ENCODE data around the gene C6orf132. TPM values are rescaled to one million over a fixed set of nuclear protein-coding genes. Genes with fewer than 3 reads are reported as not detected.

Gene C6orf132
- total and polyA plus RNA-seq, 10 of the 15 experiments (the other 5 are each of a cell fraction or from before 2014, with no cell fraction given) = 0.04 to 0.05 TPM; not detected in 8

DNA sequence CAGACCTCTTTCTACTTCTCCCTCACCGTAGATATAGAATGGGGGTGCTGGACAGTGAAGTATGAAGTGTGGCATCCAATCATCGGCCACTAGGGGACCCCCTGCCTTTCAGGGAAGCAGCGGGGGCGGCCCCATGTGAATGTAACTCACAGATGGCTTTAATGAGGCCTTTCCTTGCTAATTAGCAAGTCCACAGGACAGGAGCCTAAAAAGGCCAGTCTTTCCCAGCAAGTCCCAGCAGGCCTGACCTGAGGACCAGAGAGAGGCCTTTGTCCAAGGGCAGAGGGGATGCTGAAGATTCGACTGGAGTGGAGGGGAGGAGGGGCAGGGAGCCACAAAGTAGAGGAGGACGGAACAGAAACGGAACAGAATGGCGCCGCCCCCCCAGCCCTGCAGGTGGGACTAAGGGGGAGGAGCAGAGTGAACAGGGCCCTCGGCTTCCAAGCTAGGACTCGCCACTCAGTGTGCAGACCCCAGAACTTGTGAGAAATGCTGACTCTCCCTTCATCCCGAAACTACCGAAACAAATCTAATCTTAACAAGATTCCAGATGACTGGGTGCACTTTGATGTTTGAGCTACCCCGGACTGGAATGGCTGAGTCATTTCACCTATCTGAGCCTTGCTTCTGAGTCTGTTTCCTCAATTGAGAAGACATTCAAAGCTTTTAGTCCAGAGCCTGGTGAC lies 5.8 kb downstream of the C6orf132 start:
- CTCF ChIA-PET = interaction anchor here (0.6 to 1.6 kb wide), 13 partner anchors 8 to 411 kb away, joined by 3 to 9 read pairs (median 3); no protein-coding TSS in a partner anchor
- Histone ChIP-seq H4K20me1 (ENCODE audit: control insufficient read depth, insufficient read depth) (no peaks in the 10 kb centered on the region), H3K4me1 (ENCODE audit: control insufficient read depth, insufficient read depth, low read length) (peaks cover 4% of the 10 kb centered on the region; the same call in 1 of the 2 replicates), H3K9ac (ENCODE audit: control insufficient read depth, insufficient read depth, low read length) (peak overlapping the region; percentile 17; the same call in 1 of the 2 replicates), H3K79me2 (ENCODE audit: control insufficient read depth, insufficient read depth, low read length) (no peaks in the 10 kb centered on the region), H3K27ac (ENCODE audit: control insufficient read depth, insufficient read depth) (no peak overlapping the region), H3K4me2 (ENCODE audit: control insufficient read depth, insufficient read depth) (peak overlapping the region; percentile 53), H3K9me3 (replicated peaks; ENCODE audit: control insufficient read depth, insufficient read depth, low read length) (no peaks in the 10 kb centered on the region), H2AFZ (ENCODE audit: control insufficient read depth, low read depth, low read length) (peak overlapping the region; percentile 84), H3K36me3 (ENCODE audit: control insufficient read depth in 2 of 2, insufficient read depth in 2 of 2, low read length in 1 of 2) (no peaks in the 10 kb centered on the region), H3K27me3 (replicated peaks in 1 of 2; ENCODE audit: control insufficient read depth in 2 of 2, insufficient read depth in 2 of 2, low read length in 1 of 2) (no peaks in the 10 kb centered on the region; a peak in 3 of 4 replicates), H3K4me3 (0 out of 2 replicates have a peak overlapping the region, but pooled peaks have one; percentile 33)
- 4% methylated on average over 11 of the region's 14 CpGs for WGBS (ENCODE audit: insufficient coverage, insufficient replicate concordance, low lambda C conversion rate, missing lambda C conversion rate)
- POLR2A ChIA-PET = interaction anchor here (0.7 kb wide), 1 partner anchor 121 kb away, joined by 3 read pairs; no protein-coding TSS in a partner anchor
- no TSS peak for BruUV-seq (replicated peaks)
- DNase-seq (ENCODE audit: low read depth, low spot score) = peak; percentile 11
- SMC1A ChIA-PET (ENCODE audit: uncharacterized antibody, unreplicated experiment) = interaction anchor here (0.6 to 1.5 kb wide), 10 partner anchors 10 to 529 kb away, joined by 3 to 5 read pairs (median 3); no protein-coding TSS in a partner anchor
- RAD21 ChIA-PET (ENCODE audit: unreplicated experiment) = interaction anchor here (0.9 to 1.3 kb wide), 3 partner anchors 28 to 78 kb away, joined by 3 to 5 read pairs (median 4); no protein-coding TSS in a partner anchor
- FAIRE-seq = peak; percentile 59
- in situ Hi-C loops (cut with MboI) = no loop called here
- intact Hi-C loops (cut with micrococcal nuclease; ENCODE audit: unreplicated experiment) = no loop called here
- peak; percentile 84 for ATAC-seq
- TF ChIP-seq TCF7 (IDR thresholded peaks at IDR 0.05; ENCODE audit: borderline replicate concordance) (peak; percentile 84), IKZF1 (conservative IDR thresholded peaks at IDR 0.05) (peak; percentile 60), MEF2A (IDR thresholded peaks at IDR 0.05; ENCODE audit: insufficient read depth, low read depth, low read length) (0 out of 2 replicates have a peak, but pooled peaks have one; percentile 9), YBX1 (IDR thresholded peaks at IDR 0.05) (no peak), EED (IDR thresholded peaks at IDR 0.05; ENCODE audit: low read depth) (peak; percentile 76), EGR1 (IDR thresholded peaks at IDR 0.05; ENCODE audit: borderline replicate concordance in 1 of 2, low read depth in 2 of 2, low read length in 2 of 2) (peak in 1 of 2 experiments; percentile 74; a peak in 1 of 3 replicates), NBN (IDR thresholded peaks at IDR 0.05) (peak; percentile 45; the same call in 1 of the 2 replicates), RAD21 (IDR thresholded peaks at IDR 0.05; ENCODE audit: insufficient read depth, low read depth, low read length) (peak; percentile 25; the same call in 1 of the 2 replicates), MYC (IDR thresholded peaks at IDR 0.05; ENCODE audit: insufficient read depth, insufficient read length, insufficient replicate concordance, low read length, severe bottlenecking) (no peak), CEBPB (IDR thresholded peaks at IDR 0.05; ENCODE audit: borderline replicate concordance in 1 of 2, low read depth in 2 of 2, low read length in 2 of 2) (no peak), HDGF (IDR thresholded peaks at IDR 0.05) (peak; percentile 80; the same call in 1 of the 2 replicates), ZSCAN29 (IDR thresholded peaks at IDR 0.05) (no peak), IRF3 (IDR thresholded peaks at IDR 0.05) (no peak), USF2 (IDR thresholded peaks at IDR 0.05; ENCODE audit: borderline replicate concordance, low read depth, low read length) (no peak), SPI1 (IDR thresholded peaks at IDR 0.05; ENCODE audit: borderline replicate concordance, insufficient read depth, low read depth, low read length) (0 out of 2 replicates have a peak, but pooled peaks have one; percentile 3), IKZF2 (IDR thresholded peaks at IDR 0.05) (peak; percentile 45 to 56), DPF2 (IDR thresholded peaks at IDR 0.05) (0 out of 2 replicates have a peak, but pooled peaks have one; percentile 37), IRF4 (IDR thresholded peaks at IDR 0.05; ENCODE audit: low read depth, low read length) (peak; percentile 19), JUNB (IDR thresholded peaks at IDR 0.05) (peak; percentile 79), MTA2 (IDR thresholded peaks at IDR 0.05; ENCODE audit: low read depth) (peak; percentile 86)
- TF ChIP-seq, protein P1, sequence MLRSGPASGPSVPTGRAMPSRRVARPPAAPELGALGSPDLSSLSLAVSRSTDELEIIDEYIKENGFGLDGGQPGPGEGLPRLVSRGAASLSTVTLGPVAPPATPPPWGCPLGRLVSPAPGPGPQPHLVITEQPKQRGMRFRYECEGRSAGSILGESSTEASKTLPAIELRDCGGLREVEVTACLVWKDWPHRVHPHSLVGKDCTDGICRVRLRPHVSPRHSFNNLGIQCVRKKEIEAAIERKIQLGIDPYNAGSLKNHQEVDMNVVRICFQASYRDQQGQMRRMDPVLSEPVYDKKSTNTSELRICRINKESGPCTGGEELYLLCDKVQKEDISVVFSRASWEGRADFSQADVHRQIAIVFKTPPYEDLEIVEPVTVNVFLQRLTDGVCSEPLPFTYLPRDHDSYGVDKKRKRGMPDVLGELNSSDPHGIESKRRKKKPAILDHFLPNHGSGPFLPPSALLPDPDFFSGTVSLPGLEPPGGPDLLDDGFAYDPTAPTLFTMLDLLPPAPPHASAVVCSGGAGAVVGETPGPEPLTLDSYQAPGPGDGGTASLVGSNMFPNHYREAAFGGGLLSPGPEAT (IDR thresholded peaks at IDR 0.05; ENCODE audit: low read depth) = peak; percentile 32; the same call in 1 of the 2 replicates

Data from GM12878 (cell line).